B cell (primary cell): Measurements from ENCODE around the gene CENPX. TPM values are rescaled to one million over a fixed set of nuclear protein-coding genes. Genes with fewer than 3 reads are reported as not detected.

Experiments used
- ATAC-seq: fragments of 200-7000 bp; cut with Tn5 transposase; one replicate; pipeline ENCODE4 v1.10.0; 2021; ENCODE audit warnings: low read depth, mild to moderate bottlenecking, moderate number of reproducible peaks, moderate library complexity
- CTCF ChIA-PET: fragments of 350-600 bp; sonication (Branson Sonifier 250); formaldehyde crosslinking; loops from one replicate; lab custom pipeline; 2021; ENCODE audit warnings: antibody characterized with exemption, inconsistent platforms; lab: Charles Lee
- POLR2A ChIA-PET: fragments of 350-600 bp; sonication (Branson Sonifier 250); formaldehyde crosslinking; loops from one replicate; lab custom pipeline; 2021; ENCODE audit warnings: antibody characterized with exemption; lab: Charles Lee
- DNase-seq: peaks from one replicate; pipeline ENCODE4 v3.0.0; 2013
- H2AFZ ChIP-seq: 2 replicates; pipeline ENCODE4 v1.6.1; 2012; ENCODE audit warnings: mild to moderate bottlenecking, low read depth, low read length; ENCODE audit not compliant: insufficient read depth, poor library complexity, severe bottlenecking
- H3K27ac ChIP-seq, 2 donors: 1 replicate in 1 of 2; 2 replicates in 1 of 2; pipeline ENCODE4 v1.5.1; 2012 to 2013; ENCODE audit warnings: low read length in 2 of 2, mild to moderate bottlenecking in 2 of 2, moderate library complexity in 1 of 2
- H3K27me3 ChIP-seq, 4 experiments: fragments of 200-600 bp in 1 of 4; sonication (generic) in 1 of 4; replicated peaks in 1 of 4; 1 replicate in 2 of 4; 2 replicates in 2 of 4; pipeline versions ENCODE4 v1.6.1 to v1.7.0; 2013 to 2016; ENCODE audit warnings: low read length in 3 of 4, mild to moderate bottlenecking in 2 of 4, mixed read lengths in 1 of 4, moderate library complexity in 1 of 4; ENCODE audit not compliant: insufficient read depth in 4 of 4, control insufficient read depth in 3 of 4; ENCODE audit errors: control extremely low read depth in 1 of 4
- H3K36me3 ChIP-seq, 2 experiments: replicated peaks in 1 of 2; 1 replicate in 1 of 2; 2 replicates in 1 of 2; pipeline versions ENCODE4 v1.6.1 to v1.7.1; 2013; ENCODE audit warnings: low read length in 1 of 2; ENCODE audit not compliant: insufficient read depth in 2 of 2, control insufficient read depth in 1 of 2; ENCODE audit errors: control extremely low read depth in 1 of 2, extremely low read depth in 1 of 2
- H3K4me1 ChIP-seq, 2 donors: fragments of 200-600 bp in 1 of 2; sonication (generic) in 1 of 2; 1 replicate in 1 of 2; 2 replicates in 1 of 2; pipeline versions ENCODE4 v1.5.1 to v1.6.1; 2013 to 2017; ENCODE audit warnings: low read length in 2 of 2; ENCODE audit not compliant: control insufficient read depth in 2 of 2, insufficient read depth in 2 of 2
- H3K4me2 ChIP-seq: replicated peaks from 2 replicates; pipeline ENCODE3; 2012; ENCODE audit warnings: mild to moderate bottlenecking, low read depth, low read length; ENCODE audit not compliant: poor library complexity, severe bottlenecking
- H3K4me3 ChIP-seq, 5 experiments: fragments of 200-600 bp in 1 of 5; sonication (generic) in 1 of 5; 1 replicate in 3 of 5; 2 replicates in 2 of 5; pipeline versions ENCODE4 v1.5.1 to v1.7.0; 2011 to 2016; ENCODE audit warnings: low read length in 4 of 5, mild to moderate bottlenecking in 4 of 5, low read depth in 2 of 5, control low read depth in 1 of 5, moderate library complexity in 1 of 5; ENCODE audit not compliant: insufficient read depth in 1 of 5; ENCODE audit errors: control extremely low read depth in 1 of 5, extremely low read depth in 1 of 5
- H3K79me2 ChIP-seq: fragments of 200-600 bp; sonication (generic); one replicate; pipeline ENCODE4 v1.6.0; 2016; ENCODE audit warnings: low read length; ENCODE audit not compliant: control insufficient read depth, insufficient read depth
- H3K9ac ChIP-seq: fragments of 200-600 bp; sonication (generic); 2 replicates; pipeline ENCODE4 v1.6.1; 2017; ENCODE audit warnings: mild to moderate bottlenecking, low read length, moderate library complexity
- H3K9me3 ChIP-seq, 3 donors: one replicate each; pipeline versions ENCODE4 v1.6.1 to v1.7.1; 2013; ENCODE audit warnings: low read length in 2 of 3; ENCODE audit not compliant: control insufficient read depth in 2 of 3, insufficient read depth in 1 of 3; ENCODE audit errors: control extremely low read depth in 1 of 3
- H4K20me1 ChIP-seq: 2 replicates; pipeline ENCODE4 v1.6.0; 2012; ENCODE audit warnings: mild to moderate bottlenecking, low read length; ENCODE audit not compliant: insufficient read depth, control insufficient read depth, poor library complexity, severe bottlenecking
- H3K27ac Mint-ChIP-seq: one replicate; pipeline ENCODE4 v1.8.0; 2021; ENCODE audit warnings: mixed read lengths
- H3K27me3 Mint-ChIP-seq: one replicate; pipeline ENCODE4 v1.8.0; 2021; ENCODE audit warnings: mixed read lengths
- H3K4me1 Mint-ChIP-seq: one replicate; pipeline ENCODE4 v1.8.0; 2021; ENCODE audit warnings: mixed read lengths
- H3K4me3 Mint-ChIP-seq: one replicate; pipeline ENCODE4 v1.8.0; 2021; ENCODE audit warnings: mixed read lengths
- H3K9me3 Mint-ChIP-seq: one replicate; pipeline ENCODE4 v1.8.0; 2022; ENCODE audit warnings: mixed read lengths; ENCODE audit not compliant: insufficient read depth
- EZH2 ChIP-seq: IDR thresholded peaks from 2 replicates; pipeline ENCODE4 v1.6.1; 2012; ENCODE audit warnings: borderline replicate concordance, low read depth, mild to moderate bottlenecking, moderate library complexity, low read length; ENCODE audit not compliant: insufficient read depth, poor library complexity, severe bottlenecking
- WGBS: methylation state at CpG from one replicate; pipeline ENCODE4 v1.1.5; 2013; ENCODE audit warnings: missing lambda C conversion rate; ENCODE audit not compliant: insufficient coverage; 5-methylcytosine and 5-hydroxymethylcytosine counted together
- intact Hi-C: fragments of 100-400 bp; cut with micrococcal nuclease; formaldehyde crosslinking; loops from one replicate; pipeline ENCODE4 v1.10.0; 2022
- polyA plus RNA-seq: library from polyadenylated mRNA; depleted of rRNA; stranded (reverse); fragments of >200 nt; gene quantifications from 2 replicates; pipeline ENCODE4 v1.2.3, GENCODE V29; 2012
- total RNA-seq, 2 donors: library from RNA; stranded (reverse); fragments of 120-200 nt in 1 of 2; gene quantifications; 1 replicate in 1 of 2; 2 replicates in 1 of 2; pipeline versions ENCODE4 v1.2.3 to v1.2.4, GENCODE V29; 2013 to 2022
- TF ChIP-seq, protein P1 (sequence below): fragments of 200-600 bp; IDR thresholded peaks from one replicate; pipeline ENCODE4 v1.8.0; 2022; ENCODE audit warnings: antibody characterized with exemption, mild to moderate bottlenecking

Gene CENPX
- total and polyA plus RNA-seq, 2 donors (not counting 1 experiment from before 2014, with no cell fraction given) = 37.0 to 40.1 TPM

- Mint-ChIP-seq H3K27me3 (no peaks in the 10 kb centered on the region), H3K27ac (no peak overlapping the region), H3K4me3 (no peak overlapping the region), H3K4me1 (no peaks in the 10 kb centered on the region), H3K9me3 (no peaks in the 10 kb centered on the region)
- Histone ChIP-seq H3K9ac (no peak overlapping the region), H3K9me3 (no peaks in the 10 kb centered on the region), H3K4me1 (no peaks in the 10 kb centered on the region), H4K20me1 (no peaks in the 10 kb centered on the region), H2AFZ (no peak overlapping the region), H3K4me3 (no peak overlapping the region), H3K27me3 (no peaks in the 10 kb centered on the region), H3K4me2 (no peak overlapping the region), H3K79me2 (no peaks in the 10 kb centered on the region), H3K27ac (no peak overlapping the region), H3K36me3 (peaks cover 0 to 7% of the 10 kb centered on the region in 2 experiments)
- intact Hi-C loops = no loop called here
- ATAC-seq (no peak), DNase-seq (no peak)
- ChIA-PET CTCF (no interaction called here), POLR2A (no interaction called here)
- no peak for TF ChIP-seq EZH2
- TF ChIP-seq, protein P1, sequence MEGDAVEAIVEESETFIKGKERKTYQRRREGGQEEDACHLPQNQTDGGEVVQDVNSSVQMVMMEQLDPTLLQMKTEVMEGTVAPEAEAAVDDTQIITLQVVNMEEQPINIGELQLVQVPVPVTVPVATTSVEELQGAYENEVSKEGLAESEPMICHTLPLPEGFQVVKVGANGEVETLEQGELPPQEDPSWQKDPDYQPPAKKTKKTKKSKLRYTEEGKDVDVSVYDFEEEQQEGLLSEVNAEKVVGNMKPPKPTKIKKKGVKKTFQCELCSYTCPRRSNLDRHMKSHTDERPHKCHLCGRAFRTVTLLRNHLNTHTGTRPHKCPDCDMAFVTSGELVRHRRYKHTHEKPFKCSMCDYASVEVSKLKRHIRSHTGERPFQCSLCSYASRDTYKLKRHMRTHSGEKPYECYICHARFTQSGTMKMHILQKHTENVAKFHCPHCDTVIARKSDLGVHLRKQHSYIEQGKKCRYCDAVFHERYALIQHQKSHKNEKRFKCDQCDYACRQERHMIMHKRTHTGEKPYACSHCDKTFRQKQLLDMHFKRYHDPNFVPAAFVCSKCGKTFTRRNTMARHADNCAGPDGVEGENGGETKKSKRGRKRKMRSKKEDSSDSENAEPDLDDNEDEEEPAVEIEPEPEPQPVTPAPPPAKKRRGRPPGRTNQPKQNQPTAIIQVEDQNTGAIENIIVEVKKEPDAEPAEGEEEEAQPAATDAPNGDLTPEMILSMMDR = no peak
- WGBS = 92% methylated on average over 28 of the region's 28 CpGs
These were observed 13.7 kb downstream of the CENPX start for GRCh38 chr17:82008941-82009405.

- TF ChIP-seq, protein P1 = no peak
- no peak for TF ChIP-seq EZH2
- Histone ChIP-seq H2AFZ (no peak overlapping the region), H3K79me2 (peaks cover under 1% of the 10 kb centered on the region), H3K9me3 (no peaks in the 10 kb centered on the region), H3K27ac (no peak overlapping the region), H3K4me3 (no peak overlapping the region), H4K20me1 (no peaks in the 10 kb centered on the region), H3K36me3 (peaks cover 0 to 7% of the 10 kb centered on the region in 2 experiments), H3K27me3 (no peaks in the 10 kb centered on the region), H3K4me1 (no peaks in the 10 kb centered on the region), H3K9ac (no peak overlapping the region), H3K4me2 (no peak overlapping the region)
- intact Hi-C loops = no loop called here
- no peak for DNase-seq
- WGBS = 98% methylated on average over 22 of the region's 26 CpGs
- Mint-ChIP-seq H3K4me1 (no peaks in the 10 kb centered on the region), H3K27ac (no peak overlapping the region), H3K4me3 (no peak overlapping the region), H3K27me3 (no peaks in the 10 kb centered on the region), H3K9me3 (no peaks in the 10 kb centered on the region)
- POLR2A ChIA-PET = no interaction called here
- ATAC-seq = no peak
- CTCF ChIA-PET = no interaction called here
These were observed 14.3 kb downstream of the CENPX start for GRCh38 chr17:82008258-82008940.
